ENCODE measurements around the gene SIRT5. TPM values are rescaled to one million over a fixed set of nuclear protein-coding genes. Genes with fewer than 3 reads are reported as not detected.
A peak's percentile ranks its signal among the peaks of the same experiment; 100 is the strongest.

The SIRT5 gene
- polyA plus RNA-seq, 3 donors = 3.3 to 5.0 (median 3.4) TPM

DNA sequence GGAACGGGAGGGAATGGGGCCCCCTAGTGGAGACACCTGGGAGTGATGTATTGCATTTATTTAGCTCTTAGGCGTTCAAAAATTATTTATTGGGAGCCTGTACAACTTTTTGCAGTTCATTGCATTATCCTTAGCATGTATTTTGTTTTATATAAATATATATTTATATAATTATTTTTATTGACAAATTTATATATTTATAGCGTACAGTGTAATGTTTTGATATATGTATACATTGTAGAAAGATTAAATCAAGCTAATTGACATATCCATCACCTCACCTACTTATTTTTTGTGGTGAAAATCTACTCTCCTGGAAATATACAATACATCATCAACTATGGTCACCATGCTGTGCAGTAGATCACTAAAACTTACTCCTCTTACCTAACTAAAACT is 975 bp downstream of the SIRT5 start:
- intact Hi-C loops (cut with micrococcal nuclease) = loop anchor here (5.0 to 10.0 kb wide), 3 partner anchors 51 to 238 kb away; partner anchors contain the start of gene GFOD1 (in 1 of the 2)
- H2AFZ ChIP-seq (ENCODE audit: insufficient read depth, low read depth, low read length, poor library complexity, severe bottlenecking) = peak overlapping the region; percentile 90

DNA sequence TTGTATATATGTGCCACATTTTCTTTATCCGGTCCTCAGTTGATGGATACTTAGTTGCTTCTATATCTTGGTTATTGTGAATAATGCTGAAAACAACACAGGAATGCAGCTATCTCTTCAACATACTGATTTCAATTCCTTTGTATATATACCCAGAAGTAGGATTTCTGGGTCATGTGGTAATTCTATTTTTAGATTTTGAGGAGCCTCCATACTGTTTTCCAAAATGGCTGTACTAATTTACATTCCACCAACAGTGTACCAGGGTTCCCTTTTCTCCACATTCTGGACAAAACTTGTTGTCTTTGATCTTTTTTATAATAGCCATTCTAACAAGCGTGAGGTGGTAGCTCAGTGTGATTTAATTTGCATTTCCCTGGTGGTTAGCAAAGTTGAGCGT is 1.6 kb downstream of the SIRT5 start:
- H3K9me3 ChIP-seq (replicated peaks in 1 of 2; ENCODE audit: control insufficient read depth in 1 of 2, insufficient read depth in 1 of 2, low read length in 2 of 2) = no peaks in the 10 kb centered on the region
- Mint-ChIP-seq H3K4me1 (peaks cover 31% of the 10 kb centered on the region), H3K27ac (no peak overlapping the region), H3K4me3 (no peak overlapping the region), H3K9me3 (peaks cover 0 to 3% (median 0%) of the 10 kb centered on the region in 7 donors), H3K36me3 (peaks cover 0 to 5% of the 10 kb centered on the region in 2 donors), H3K27me3 (ENCODE audit: low read depth in 3 of 3) (no peaks in the 10 kb centered on the region)
- TF ChIP-seq, protein P1, sequence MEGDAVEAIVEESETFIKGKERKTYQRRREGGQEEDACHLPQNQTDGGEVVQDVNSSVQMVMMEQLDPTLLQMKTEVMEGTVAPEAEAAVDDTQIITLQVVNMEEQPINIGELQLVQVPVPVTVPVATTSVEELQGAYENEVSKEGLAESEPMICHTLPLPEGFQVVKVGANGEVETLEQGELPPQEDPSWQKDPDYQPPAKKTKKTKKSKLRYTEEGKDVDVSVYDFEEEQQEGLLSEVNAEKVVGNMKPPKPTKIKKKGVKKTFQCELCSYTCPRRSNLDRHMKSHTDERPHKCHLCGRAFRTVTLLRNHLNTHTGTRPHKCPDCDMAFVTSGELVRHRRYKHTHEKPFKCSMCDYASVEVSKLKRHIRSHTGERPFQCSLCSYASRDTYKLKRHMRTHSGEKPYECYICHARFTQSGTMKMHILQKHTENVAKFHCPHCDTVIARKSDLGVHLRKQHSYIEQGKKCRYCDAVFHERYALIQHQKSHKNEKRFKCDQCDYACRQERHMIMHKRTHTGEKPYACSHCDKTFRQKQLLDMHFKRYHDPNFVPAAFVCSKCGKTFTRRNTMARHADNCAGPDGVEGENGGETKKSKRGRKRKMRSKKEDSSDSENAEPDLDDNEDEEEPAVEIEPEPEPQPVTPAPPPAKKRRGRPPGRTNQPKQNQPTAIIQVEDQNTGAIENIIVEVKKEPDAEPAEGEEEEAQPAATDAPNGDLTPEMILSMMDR (IDR thresholded peaks at IDR 0.05) = no peak
- no peak overlapping the region for H3K4me3 ChIP-seq (replicated peaks in 1 of 3; ENCODE audit: low read depth in 2 of 3, low read length in 3 of 3)
- intact Hi-C loops (cut with micrococcal nuclease) = loop anchor here (5.0 to 10.0 kb wide), 3 partner anchors 51 to 239 kb away; partner anchors contain the start of gene GFOD1 (in 1 of the 2)
- no peak overlapping the region for H3K4me2 ChIP-seq (replicated peaks; ENCODE audit: extremely low read depth, low read length, poor library complexity, severe bottlenecking)
- no peaks in the 10 kb centered on the region for H3K36me3 ChIP-seq (replicated peaks in 1 of 2; ENCODE audit: control insufficient read depth in 1 of 2, insufficient read depth in 2 of 2, low read length in 2 of 2)
- H3K27me3 ChIP-seq (ENCODE audit: control insufficient read depth in 2 of 2, insufficient read depth in 2 of 2, low read length in 2 of 2) = no peaks in the 10 kb centered on the region
- H3K79me2 ChIP-seq (ENCODE audit: insufficient read depth, low read length) = no peaks in the 10 kb centered on the region
- DNase-seq = no peak
- no peak overlapping the region for H2AFZ ChIP-seq (ENCODE audit: insufficient read depth, low read depth, low read length, poor library complexity, severe bottlenecking)
- H4K20me1 ChIP-seq (ENCODE audit: insufficient read depth, low read length) = no peaks in the 10 kb centered on the region
- no peak overlapping the region for H3K9ac ChIP-seq (ENCODE audit: insufficient read depth, low read length, poor library complexity, severe bottlenecking)
- 100% methylated on average over 2 of the region's 3 CpGs for WGBS (ENCODE audit: insufficient coverage)
- no peak overlapping the region for H3K27ac ChIP-seq (ENCODE audit: low read depth in 1 of 2, low read length in 2 of 2)
- peaks cover 15 to 30% of the 10 kb centered on the region in 2 donors for H3K4me1 ChIP-seq (ENCODE audit: control insufficient read depth in 1 of 2, insufficient read depth in 2 of 2, low read length in 2 of 2)

More for the DNA sequence above, 975 bp downstream of the SIRT5 start:
- peak overlapping the region; percentile 90 for H3K9ac ChIP-seq (ENCODE audit: insufficient read depth, low read length, poor library complexity, severe bottlenecking)
- H4K20me1 ChIP-seq (ENCODE audit: insufficient read depth, low read length) = no peaks in the 10 kb centered on the region
- peak overlapping the region; percentile 92 for H3K27ac ChIP-seq (ENCODE audit: low read depth in 1 of 2, low read length in 2 of 2)
- WGBS (ENCODE audit: insufficient coverage) = no CpG with 5 or more reads among the region's 3 CpGs
- H3K27me3 ChIP-seq (ENCODE audit: control insufficient read depth in 2 of 2, insufficient read depth in 2 of 2, low read length in 2 of 2) = no peaks in the 10 kb centered on the region
- peak overlapping the region; percentile 92 for H3K4me2 ChIP-seq (replicated peaks; ENCODE audit: extremely low read depth, low read length, poor library complexity, severe bottlenecking)
- no peaks in the 10 kb centered on the region for H3K9me3 ChIP-seq (replicated peaks in 1 of 2; ENCODE audit: control insufficient read depth in 1 of 2, insufficient read depth in 1 of 2, low read length in 2 of 2)
- no peaks in the 10 kb centered on the region for H3K36me3 ChIP-seq (replicated peaks in 1 of 2; ENCODE audit: control insufficient read depth in 1 of 2, insufficient read depth in 2 of 2, low read length in 2 of 2)
- Mint-ChIP-seq H3K4me3 (peak overlapping the region; percentile 96 to 97), H3K4me1 (peaks cover 24% of the 10 kb centered on the region), H3K36me3 (peaks cover 0 to 5% of the 10 kb centered on the region in 2 donors), H3K27me3 (ENCODE audit: low read depth in 3 of 3) (peaks cover 0 to 4% (median 3%) of the 10 kb centered on the region in 3 donors), H3K27ac (peak overlapping the region; percentile 95 to 99 (median 97)), H3K9me3 (peaks cover 0 to 3% (median 0%) of the 10 kb centered on the region in 7 donors)
- peak in 1 of 3 donors; percentile 77 for DNase-seq
- TF ChIP-seq, protein P1 (IDR thresholded peaks at IDR 0.05) = peak; percentile 94
- no peaks in the 10 kb centered on the region for H3K79me2 ChIP-seq (ENCODE audit: insufficient read depth, low read length)
- H3K4me3 ChIP-seq (replicated peaks in 1 of 3; ENCODE audit: low read depth in 2 of 3, low read length in 3 of 3) = peak overlapping the region; percentile 71 to 94 (median 87)
- H3K4me1 ChIP-seq (ENCODE audit: control insufficient read depth in 1 of 2, insufficient read depth in 2 of 2, low read length in 2 of 2) = peaks cover 11 to 24% of the 10 kb centered on the region in 2 donors
